Activated CD8-positive, alpha-beta memory T cell treated with anti-CD3 and anti-CD28 coated beads for 48 hours (primary cell): Measurements from ENCODE around the gene RHBDD3.
"Not testable (repeated sequence)": the region's sequence is repeated elsewhere in the genome, so short reads cannot be mapped to it uniquely, and the experiment has no call there.

ENCODE experiments used
- DNase-seq, 3 experiments: peaks; one replicate each; pipeline ENCODE4 v3.0.0-alpha.2; 2020; ENCODE audit warnings: low read depth in 2 of 3, low spot score in 2 of 3

RHBDD3 gene

DNA sequence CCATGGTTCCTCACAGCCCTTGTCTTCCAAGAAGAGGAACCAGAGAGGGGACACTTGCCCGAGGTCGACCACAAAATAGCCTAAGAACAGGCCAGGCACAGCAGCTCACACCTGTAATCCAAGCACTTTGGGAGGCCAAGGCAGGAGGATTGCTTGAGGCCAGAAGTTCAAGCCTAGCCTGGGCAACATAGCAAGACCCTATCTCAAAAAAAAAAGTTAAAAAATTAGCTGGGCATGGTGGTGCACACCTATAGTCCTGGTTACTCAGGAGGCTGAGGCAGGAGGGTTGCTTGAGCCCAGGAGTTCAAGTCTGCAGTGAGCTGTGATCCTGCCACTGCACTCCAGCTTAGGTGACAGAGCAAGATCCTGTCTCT, 48.4 kb downstream of the RHBDD3 start:
- DNase-seq, result not testable (repeated sequence)

DNA sequence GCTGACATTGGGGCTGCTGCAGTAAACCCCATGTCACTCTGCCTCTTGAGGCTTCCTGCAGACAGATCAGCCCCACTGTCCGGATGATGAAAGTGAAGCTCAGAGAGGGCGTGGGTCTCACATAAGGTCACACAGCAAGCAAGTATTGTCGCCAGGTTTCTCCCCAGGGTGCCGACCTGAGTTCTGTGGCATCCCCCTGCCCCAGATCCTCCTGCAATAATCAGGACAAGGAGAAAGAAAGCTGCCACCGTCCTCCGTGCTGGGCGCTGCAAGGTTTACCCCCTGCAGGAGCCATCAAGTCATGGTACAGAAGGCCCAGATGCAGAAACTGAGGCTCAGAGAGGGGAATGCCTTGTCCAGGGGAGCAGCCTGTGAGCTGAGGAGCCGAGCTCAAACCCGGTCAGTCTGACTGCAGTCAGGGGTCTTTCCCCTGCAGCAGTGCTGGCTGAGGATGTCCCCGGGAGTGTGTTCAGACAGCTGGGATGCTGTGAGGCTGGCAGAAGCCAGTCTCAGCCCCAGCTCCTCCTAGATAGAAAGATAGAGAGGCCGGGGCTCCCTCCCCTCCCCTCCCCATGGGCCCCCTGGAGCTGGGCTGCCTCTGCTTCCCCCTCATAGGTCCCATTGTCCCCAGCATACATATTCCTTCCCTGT, 48.9 kb downstream of the RHBDD3 start:
- no peak for DNase-seq

DNA sequence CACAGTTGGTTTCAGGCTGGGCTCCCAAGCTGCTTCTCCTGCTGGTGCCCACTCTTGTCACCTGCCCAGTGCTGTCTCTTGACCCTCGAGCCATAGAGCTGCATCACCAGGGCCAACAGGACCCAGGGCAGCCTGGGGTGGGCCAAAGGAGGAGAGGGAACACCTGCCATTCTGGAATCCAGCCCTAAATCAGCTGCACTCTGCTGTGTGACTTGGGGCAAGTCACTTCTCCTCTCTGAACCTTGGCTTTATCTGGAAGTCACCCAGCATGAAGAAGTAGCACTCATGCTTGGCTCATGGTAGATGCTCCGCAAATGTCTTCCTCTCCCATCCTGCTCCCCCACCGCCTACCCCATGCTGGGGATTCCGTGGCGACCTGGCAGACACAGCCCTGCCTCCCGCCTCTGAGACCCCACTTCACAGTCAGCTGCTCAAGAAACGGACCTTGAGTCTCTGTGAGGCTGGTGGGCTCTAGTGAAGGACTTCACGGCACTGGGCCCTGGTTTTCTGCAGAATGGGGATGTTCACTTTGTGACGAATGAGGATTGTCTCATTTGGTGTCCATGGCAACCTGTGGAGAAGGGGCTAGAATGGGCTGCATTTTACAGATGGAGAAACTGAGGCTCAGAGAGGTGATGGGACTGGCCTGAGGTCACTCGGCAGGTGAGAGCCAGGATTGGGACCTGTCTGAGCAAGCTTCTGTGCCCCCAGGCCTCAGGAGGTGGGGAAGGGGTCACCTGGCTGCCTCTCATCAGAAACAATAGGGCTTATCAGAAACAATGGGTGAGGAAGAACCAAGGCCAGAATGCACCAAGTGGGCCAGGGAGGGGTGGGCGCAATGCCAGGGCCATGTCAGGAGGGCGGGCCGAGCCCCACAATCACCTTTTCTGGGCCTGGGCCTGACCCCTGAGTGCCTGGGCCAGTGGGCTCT, 49.7 kb downstream of the RHBDD3 start:
- DNase-seq, result no peak

DNA sequence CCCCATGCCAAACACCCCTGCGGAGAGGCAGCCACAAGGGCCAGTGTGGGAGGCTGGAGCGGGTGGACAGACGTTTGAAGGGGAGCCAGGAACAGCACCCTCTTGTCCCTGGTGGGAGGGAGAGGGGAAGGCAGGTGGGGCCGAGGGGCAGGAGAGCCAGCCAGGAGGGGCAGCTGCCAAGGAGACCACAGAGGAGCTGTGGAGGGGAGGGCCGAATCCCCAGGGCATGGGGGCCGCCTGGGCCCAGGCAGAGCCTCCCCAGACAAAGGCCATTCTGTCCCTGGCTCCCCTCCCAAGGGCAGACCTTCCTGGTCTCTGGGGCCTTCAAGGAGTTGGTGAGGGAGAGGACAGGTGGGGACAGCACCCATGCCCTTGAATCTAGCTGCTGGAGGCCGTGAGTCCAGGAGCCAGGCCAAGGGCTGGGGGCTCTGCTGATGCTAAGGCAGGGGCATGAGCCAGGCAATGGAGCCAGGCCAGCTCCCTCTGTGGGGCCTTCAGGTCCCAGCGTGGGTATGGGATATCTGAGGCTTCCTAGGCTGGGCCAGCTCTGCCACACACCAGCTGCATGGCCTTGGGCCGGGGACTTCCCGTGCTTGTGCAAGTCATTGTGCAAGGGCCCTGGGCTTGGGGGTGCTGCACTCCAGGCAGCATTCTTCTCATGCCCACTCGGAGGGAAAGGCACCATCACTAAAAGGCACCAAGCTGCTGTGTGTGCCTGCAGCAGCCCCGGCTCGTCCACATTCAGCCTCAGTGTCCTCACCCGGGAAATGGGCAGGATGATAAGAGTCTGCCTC, 50.7 kb downstream of the RHBDD3 start:
- DNase-seq, result no peak

DNA sequence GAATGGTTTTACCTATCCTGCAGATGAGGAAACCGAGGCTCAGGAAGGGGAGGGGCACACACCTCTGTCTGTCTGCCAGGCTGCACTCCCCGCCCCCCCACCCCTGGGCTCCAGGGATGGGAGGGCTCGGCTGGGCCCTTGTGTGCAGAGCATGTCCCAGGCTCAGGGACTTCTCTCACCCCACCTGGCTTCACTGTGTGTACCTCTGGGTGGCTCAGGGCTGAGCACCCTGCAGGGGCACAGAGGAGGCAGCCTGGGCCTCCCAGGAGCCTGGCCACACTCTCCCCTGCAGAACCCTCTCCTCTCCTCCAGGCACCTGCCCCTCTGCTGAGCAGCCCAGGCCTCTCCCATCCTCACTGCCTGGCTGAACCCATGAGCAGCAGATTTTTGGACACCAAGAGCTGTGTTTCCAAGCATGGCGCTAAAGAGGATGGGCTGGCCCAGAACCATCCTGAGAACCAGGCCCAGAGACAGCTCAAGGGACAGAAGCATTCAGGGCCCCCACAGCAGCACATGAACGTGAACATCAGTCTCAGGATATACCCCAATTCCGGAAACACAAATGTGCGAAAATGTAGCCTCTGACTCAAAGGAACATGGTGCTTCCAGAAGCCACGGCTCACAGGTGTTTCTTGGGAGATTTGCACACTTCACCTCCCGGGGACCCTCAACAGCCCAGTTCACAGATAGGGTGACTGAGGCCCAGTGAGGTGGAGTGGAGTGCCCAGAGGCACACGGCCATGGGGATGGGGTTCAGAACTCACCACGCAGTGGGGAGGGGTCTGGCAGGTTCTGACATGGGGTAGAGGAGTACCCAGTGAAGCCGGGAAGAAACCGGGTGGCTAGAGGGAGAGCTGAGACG, 51.5 kb downstream of the RHBDD3 start:
- DNase-seq, result no peak

DNA sequence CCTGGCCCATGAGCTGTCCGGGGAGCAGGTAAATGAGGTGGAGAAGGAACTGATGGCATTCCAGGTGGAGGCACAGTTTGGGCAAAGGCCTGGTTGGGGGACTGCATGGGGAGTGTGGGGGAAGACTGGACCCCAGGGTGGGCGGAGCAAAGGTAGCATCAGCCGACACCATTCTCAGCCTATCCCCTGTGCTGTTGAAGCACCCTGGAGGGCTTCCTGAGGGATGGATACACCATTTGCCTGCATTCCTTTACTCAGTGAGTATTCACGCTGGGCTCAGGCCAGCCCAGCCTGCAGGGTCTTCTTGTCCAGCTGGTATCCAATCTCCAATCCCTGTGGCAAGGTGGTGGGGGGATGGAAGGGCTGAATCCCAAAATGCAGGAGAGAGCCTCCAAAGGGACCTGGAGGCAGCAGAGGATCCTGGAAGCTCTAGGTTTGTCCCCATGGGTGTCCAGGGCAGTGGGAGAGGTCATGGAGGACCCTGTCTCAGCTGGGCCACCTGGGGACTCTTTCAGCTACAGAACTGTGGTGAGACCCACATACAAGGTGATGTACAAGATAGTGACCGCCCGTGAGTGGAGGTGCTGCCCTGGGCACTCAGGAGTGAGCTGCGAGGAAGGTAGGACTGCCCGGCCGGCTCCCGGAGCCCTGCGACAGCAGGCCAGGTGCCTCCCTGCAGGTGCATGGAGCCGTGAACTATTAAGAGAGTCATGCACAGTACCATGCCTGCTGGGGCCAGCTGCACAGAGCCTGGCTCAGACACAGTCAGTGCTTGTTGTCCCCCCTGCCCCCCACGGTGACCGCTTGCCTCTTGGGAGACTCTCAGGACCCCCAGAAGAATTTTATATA, 52.5 kb downstream of the RHBDD3 start:
- no peak for DNase-seq

DNA sequence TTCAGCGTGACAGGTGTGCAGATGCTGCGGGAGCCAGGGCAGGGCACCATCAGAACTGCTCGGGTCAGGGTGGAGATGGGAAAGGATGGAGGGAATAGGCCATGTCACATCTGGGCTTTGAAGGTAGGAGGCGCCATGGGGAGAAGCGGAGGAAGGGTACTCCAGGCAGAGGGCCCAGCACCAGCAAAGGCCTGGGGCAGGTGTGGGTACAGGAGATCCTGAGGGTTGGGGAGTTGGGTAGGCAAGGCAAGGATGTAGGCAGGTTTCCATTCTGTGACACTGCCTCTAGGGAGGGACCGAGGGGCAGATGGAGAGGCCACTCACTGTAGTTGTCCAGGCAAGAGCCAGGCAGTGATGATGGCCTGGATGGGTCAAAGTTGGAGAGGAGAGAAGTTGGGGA, 53.5 kb downstream of the RHBDD3 start:
- DNase-seq, result no peak

DNA sequence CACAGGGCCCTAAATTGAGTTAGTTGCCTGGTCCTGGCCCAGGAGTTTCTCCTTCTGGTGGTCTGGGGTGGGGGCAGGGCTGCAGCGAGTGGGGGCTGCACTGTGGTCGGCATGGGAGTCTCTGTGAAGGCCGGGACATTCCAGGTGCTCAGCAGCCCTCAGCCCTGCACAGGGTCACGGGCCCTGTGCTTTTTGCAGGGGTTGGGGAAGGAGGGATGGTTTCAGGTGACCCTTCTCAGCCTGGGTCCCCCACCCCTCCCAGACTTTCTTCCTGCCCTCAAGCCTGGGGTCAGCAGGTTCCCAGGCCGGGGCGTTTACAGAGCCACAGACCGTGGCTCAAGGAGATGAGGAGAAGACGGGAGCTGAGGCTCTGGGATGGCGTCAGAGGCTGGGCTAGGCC, 54.3 kb downstream of the RHBDD3 start:
- no peak for DNase-seq

DNA sequence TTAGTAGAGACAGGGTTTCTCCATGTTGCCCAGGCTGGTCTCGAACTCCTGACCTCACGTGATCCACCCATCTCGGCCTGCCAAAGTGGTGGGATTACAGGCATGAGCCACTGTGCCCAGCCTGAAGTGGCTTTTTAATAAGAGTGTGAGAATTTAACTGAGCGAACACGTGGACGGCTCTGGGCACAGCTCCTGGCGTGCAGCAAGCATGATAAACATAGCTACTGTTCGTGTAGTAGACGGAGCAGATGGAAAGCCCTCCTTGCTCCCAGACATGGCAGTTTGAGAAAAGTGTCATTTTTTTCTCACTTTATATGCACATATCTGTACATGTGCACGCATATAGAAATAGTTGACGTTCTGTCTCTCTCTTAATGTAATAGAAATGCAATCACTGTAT, 55.0 kb downstream of the RHBDD3 start:
- no peak for DNase-seq

DNA sequence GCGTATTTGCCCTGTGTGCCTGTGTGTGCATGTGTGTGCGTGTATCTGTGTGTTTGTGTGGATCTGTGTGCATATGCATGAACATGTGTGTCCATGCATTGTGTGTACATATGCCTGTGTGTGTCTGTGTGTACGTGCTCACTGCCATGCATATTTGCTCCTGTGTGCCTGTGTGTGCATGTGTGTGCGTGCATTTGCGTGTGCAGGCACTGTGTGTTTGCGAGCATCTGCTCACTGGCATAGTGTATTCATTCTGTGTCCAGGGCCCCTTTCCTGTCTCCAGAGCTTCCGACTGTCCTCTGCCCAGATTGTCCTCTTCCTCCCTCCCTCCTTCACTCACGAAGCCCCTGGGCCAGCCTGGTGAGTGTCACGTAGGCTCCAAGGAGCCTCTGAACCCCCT, 56.3 kb downstream of the RHBDD3 start:
- no peak for DNase-seq

DNA sequence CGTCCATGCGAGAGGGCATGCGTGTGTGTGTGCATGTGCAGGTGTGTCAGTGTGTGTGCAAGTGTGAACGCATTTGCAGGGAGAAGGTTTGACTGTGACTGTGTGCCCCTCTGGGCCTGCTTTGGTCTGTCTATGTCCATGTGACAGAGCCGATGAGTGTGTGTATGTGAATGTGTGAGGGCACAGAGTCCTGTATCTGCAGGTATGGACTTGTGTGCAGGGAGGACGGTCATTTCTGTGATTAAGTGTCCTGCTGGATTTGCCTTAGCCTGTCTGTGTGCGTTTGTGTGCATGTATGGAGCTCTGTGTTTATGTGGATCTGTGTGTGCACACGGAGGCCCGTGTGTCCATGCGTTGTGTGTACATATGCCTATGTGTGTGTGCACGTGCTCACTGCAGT, 56.7 kb downstream of the RHBDD3 start:
- no peak for DNase-seq
